HCT116 (cell line): ENCODE measurements around the gene FAM204A. TPM values are rescaled to one million over a fixed set of nuclear protein-coding genes. Genes with fewer than 3 reads are reported as not detected.

Experiments
- ATAC-seq: fragments of 200-7000 bp; cut with Tn5 transposase; 2 replicates; pipeline ENCODE4 v1.9.1; 2020; ENCODE audit warnings: mild to moderate bottlenecking, moderate library complexity
- BruUV-seq: library from RNA; stranded (reverse); fragments of 400-500 nt; replicated peaks from 2 replicates; lab custom pipeline; 2021; lab: Mats Ljungman, UMichigan
- CTCF ChIA-PET: fragments of 300-600 bp; sonication (Branson Sonifier 250); formaldehyde crosslinking; loops from one replicate; lab custom pipeline; 2021; ENCODE audit warnings: antibody characterized with exemption; lab: Charles Lee
- POLR2A ChIA-PET: fragments of 300-600, 350-600 bp; sonication (Branson Sonifier 250); formaldehyde crosslinking; loops from one replicate; lab custom pipeline; 2021; ENCODE audit warnings: antibody characterized with exemption; lab: Charles Lee
- RAD21 ChIA-PET, 2 experiments: fragments of 300-600 bp; sonication (Branson Sonifier 250); formaldehyde crosslinking; loops; one replicate each; lab custom pipeline; 2023; ENCODE audit warnings: low total read pairs in 2 of 2; ENCODE audit not compliant: uncharacterized antibody in 2 of 2, unreplicated experiment in 2 of 2, low non-redundant PET in 1 of 2; lab: Charles Lee
- DNase-seq: peaks from one replicate; pipeline ENCODE4 v3.0.0-alpha.2; 2010; ENCODE audit warnings: low read depth, low spot score
- H2AFZ ChIP-seq: fragments of 200-600 bp; shearing (Covaris generic), sonication (generic); 2 replicates; pipeline ENCODE4 v1.6.1; 2017; ENCODE audit warnings: low read depth, mixed run types, mixed read lengths, antibody characterized with exemption, low read length; ENCODE audit not compliant: poor library complexity, severe bottlenecking
- H3K27ac ChIP-seq: 2 replicates; pipeline ENCODE4 v1.5.1; 2012; ENCODE audit warnings: low read depth, low read length
- H3K27me3 ChIP-seq: fragments of 200-600 bp; sonication (generic); 2 replicates; pipeline ENCODE4 v1.6.1; 2016; ENCODE audit warnings: mixed run types, low read length, mixed read lengths; ENCODE audit not compliant: insufficient read depth
- H3K36me3 ChIP-seq, 2 experiments: fragments of 200-500 bp in 1 of 2; fragments of 200-600 bp in 1 of 2; sonication (Bioruptor generic) in 1 of 2; sonication (generic) in 1 of 2; 2 replicates each; pipeline versions ENCODE4 v1.5.1 to v1.6.1; 2014 to 2016; ENCODE audit warnings: low read length in 2 of 2, inconsistent platforms in 1 of 2, mixed read lengths in 1 of 2, mixed run types in 1 of 2; ENCODE audit not compliant: insufficient read depth in 2 of 2, control insufficient read depth in 1 of 2
- H3K4me1 ChIP-seq, 2 experiments: fragments of 200-600 bp in 1 of 2; sonication (generic) in 1 of 2; 2 replicates each; pipeline versions ENCODE4 v1.5.1 to v1.6.1; 2012 to 2017; ENCODE audit warnings: low read length in 2 of 2, inconsistent platforms in 1 of 2, mild to moderate bottlenecking in 1 of 2, mixed read lengths in 1 of 2, mixed run types in 1 of 2, moderate library complexity in 1 of 2; ENCODE audit not compliant: insufficient read depth in 2 of 2, control insufficient read depth in 1 of 2
- H3K4me2 ChIP-seq: fragments of 200-600 bp; sonication (generic); 2 replicates; pipeline ENCODE4 v1.6.1; 2017; ENCODE audit warnings: mixed run types, low read length, mixed read lengths
- H3K4me3 ChIP-seq, 2 experiments: fragments of 200-600 bp in 1 of 2; sonication (generic) in 1 of 2; replicated peaks in 1 of 2; 2 replicates each; pipeline ENCODE4 v1.5.1; 2011 to 2016; ENCODE audit warnings: low read length in 2 of 2, control low read depth in 1 of 2, low read depth in 1 of 2, mild to moderate bottlenecking in 1 of 2, mixed read lengths in 1 of 2, mixed run types in 1 of 2
- H3K79me2 ChIP-seq: fragments of 200-600 bp; sonication (generic); 2 replicates; pipeline ENCODE4 v1.6.1; 2017; ENCODE audit warnings: mild to moderate bottlenecking, mixed run types, low read length, moderate library complexity, mixed read lengths; ENCODE audit not compliant: insufficient read depth
- H3K9ac ChIP-seq: fragments of 200-600 bp; sonication (generic); 2 replicates; pipeline ENCODE4 v1.6.1; 2016; ENCODE audit warnings: low read length, mixed read lengths
- H3K9me2 ChIP-seq: fragments of 200-600 bp; sonication (generic), shearing (Covaris generic); 2 replicates; pipeline ENCODE4 v1.6.1; 2017; ENCODE audit warnings: mixed run types, mild to moderate bottlenecking, moderate library complexity; ENCODE audit not compliant: insufficient read depth
- H3K9me3 ChIP-seq, 2 experiments: fragments of 200-500 bp in 1 of 2; fragments of 200-600 bp in 1 of 2; sonication (Bioruptor generic) in 1 of 2; sonication (generic) in 1 of 2; 2 replicates each; pipeline ENCODE4 v1.6.1; 2014 to 2017; ENCODE audit warnings: low read length in 2 of 2, mixed read lengths in 2 of 2, inconsistent platforms in 1 of 2, low read depth in 1 of 2, mild to moderate bottlenecking in 1 of 2, mixed run types in 1 of 2, moderate library complexity in 1 of 2; ENCODE audit not compliant: control insufficient read depth in 1 of 2, insufficient read depth in 1 of 2
- H4K20me1 ChIP-seq: fragments of 200-600 bp; sonication (generic), shearing (Covaris generic); 2 replicates; pipeline ENCODE4 v1.6.1; 2017; ENCODE audit warnings: mixed run types, mild to moderate bottlenecking, moderate library complexity; ENCODE audit not compliant: insufficient read depth
- CEBPB ChIP-seq: IDR thresholded peaks from 2 replicates; pipeline ENCODE4 v1.6.1; 2012; ENCODE audit warnings: low read depth
- JUND ChIP-seq: IDR thresholded peaks from 2 replicates; pipeline ENCODE4 v1.6.1; 2012
- REST ChIP-seq: IDR thresholded peaks from 2 replicates; pipeline ENCODE4 v1.6.1; 2012; ENCODE audit warnings: low read depth
- SIN3A ChIP-seq: IDR thresholded peaks from 2 replicates; pipeline ENCODE4 v1.6.1; 2012; ENCODE audit warnings: low read depth
- SP1 ChIP-seq: IDR thresholded peaks from 2 replicates; pipeline ENCODE4 v1.6.1; 2012; ENCODE audit warnings: low read depth
- ZNF274 ChIP-seq: fragments of 200-500 bp; sonication (Bioruptor generic); IDR thresholded peaks from 2 replicates; pipeline ENCODE4 v1.6.1; 2014; ENCODE audit warnings: mild to moderate bottlenecking, low read depth, low read length, inconsistent platforms
- intact Hi-C: fragments of 100-400 bp; cut with micrococcal nuclease; formaldehyde crosslinking; loops from 2 replicates; pipeline ENCODE4 v1.10.0; 2022
- total RNA-seq: library from RNA; stranded (reverse); gene quantifications from one replicate; pipeline ENCODE4 v1.2.1, GENCODE V29; 2021; ENCODE audit not compliant: unreplicated experiment

Gene FAM204A
- total RNA-seq, 1 experiment from 2014 or later = 79.5 TPM

- Histone ChIP-seq H3K27ac (no peak overlapping the region), H3K27me3 (peaks cover 40% of the 10 kb centered on the region), H3K9ac (no peak overlapping the region), H3K9me2 (no peaks in the 10 kb centered on the region), H3K79me2 (no peaks in the 10 kb centered on the region), H3K4me2 (no peak overlapping the region), H4K20me1 (no peaks in the 10 kb centered on the region), H3K36me3 (no peaks in the 10 kb centered on the region), H2AFZ (no peak overlapping the region), H3K4me1 (no peaks in the 10 kb centered on the region), H3K4me3 (no peak overlapping the region), H3K9me3 (no peaks in the 10 kb centered on the region)
- BruUV-seq = no TSS peak
- TF ChIP-seq REST (no peak), SIN3A (no peak), CEBPB (no peak), ZNF274 (no peak), JUND (no peak), SP1 (no peak)
- ChIA-PET CTCF (interaction anchor here (1.8 to 3.6 kb wide), 2 partner anchors 10 to 753 kb away, joined by 5 to 21 read pairs; no protein-coding TSS in a partner anchor), RAD21 (no interaction called here), POLR2A (no interaction called here)
- intact Hi-C loops = loop anchor here (10.0 kb wide), 1 partner anchor 295 kb away; no protein-coding TSS in a partner anchor
- ATAC-seq (no peak), DNase-seq (no peak)
Observed at GRCh38 chr10:118249714-118250113, 92.4 kb downstream of the FAM204A start.
